ENCODE data around the gene SRSF5. TPM values are rescaled to one million over a fixed set of nuclear protein-coding genes. Genes with fewer than 3 reads are reported as not detected.

Gene SRSF5
- total RNA-seq, 1 experiment from 2014 or later: 288 TPM

- TF ChIP-seq PRDM15 (CRISPR knock-in tag; IDR thresholded peaks at IDR 0.05) (no peak), OVOL2 (CRISPR knock-in tag; IDR thresholded peaks at IDR 0.05; ENCODE audit: borderline replicate concordance) (no peak), MXD4 (CRISPR knock-in tag; IDR thresholded peaks at IDR 0.05; ENCODE audit: borderline replicate concordance) (no peak), TCF7 (CRISPR knock-in tag; IDR thresholded peaks at IDR 0.05; ENCODE audit: low read depth) (no peak), ZNF671 (CRISPR knock-in tag; IDR thresholded peaks at IDR 0.05) (no peak), ZBTB43 (CRISPR knock-in tag; IDR thresholded peaks at IDR 0.05) (no peak), USF1 (CRISPR knock-in tag; IDR thresholded peaks at IDR 0.05) (no peak), MYBL2 (CRISPR knock-in tag; IDR thresholded peaks at IDR 0.05) (no peak), PRRX2 (CRISPR knock-in tag; IDR thresholded peaks at IDR 0.05) (no peak), HMGXB4 (CRISPR knock-in tag; IDR thresholded peaks at IDR 0.05) (no peak)
Observed at GRCh38 chr14:69811227-69811867, 44.4 kb downstream of the SRSF5 start (continued).

GRCh38 chr14:69811868-69812252 lies 44.9 kb downstream of the SRSF5 start:
- ChIA-PET CTCF (no interaction called here), POLR2A (no interaction called here)
- peaks cover 23% of the 10 kb centered on the region for H3K9me3 Mint-ChIP-seq
- H3K36me3 Mint-ChIP-seq: no peaks in the 10 kb centered on the region
- no peak for DNase-seq (ENCODE audit: low spot score)
- ATAC-seq: no peak
- no peaks in the 10 kb centered on the region for H3K27me3 Mint-ChIP-seq (ENCODE audit: low read depth)
- no peak for TF ChIP-seq MXD4 (CRISPR knock-in tag; IDR thresholded peaks at IDR 0.05; ENCODE audit: borderline replicate concordance)
- TF ChIP-seq PREB (CRISPR knock-in tag; IDR thresholded peaks at IDR 0.05; ENCODE audit: borderline replicate concordance): no peak
- no peak for TF ChIP-seq FOXK1 (CRISPR knock-in tag; IDR thresholded peaks at IDR 0.05)
- no peak for TF ChIP-seq NFYB (CRISPR knock-in tag; conservative IDR thresholded peaks at IDR 0.05; ENCODE audit: low read depth)
- TF ChIP-seq ATF1 (CRISPR knock-in tag; IDR thresholded peaks at IDR 0.05): no peak
- TF ChIP-seq KAT7 (CRISPR knock-in tag; IDR thresholded peaks at IDR 0.05; ENCODE audit: borderline replicate concordance): no peak
- TF ChIP-seq NR1H2 (CRISPR knock-in tag; IDR thresholded peaks at IDR 0.05): no peak
- TF ChIP-seq FOXP4 (CRISPR knock-in tag; IDR thresholded peaks at IDR 0.05): no peak
- H3K27ac Mint-ChIP-seq: no peak overlapping the region
- H3K4me3 Mint-ChIP-seq: no peak overlapping the region
- H3K4me1 Mint-ChIP-seq: no peaks in the 10 kb centered on the region; the same call in 1 of the 2 replicates
